Hippocampal formation (tissue), 2 donors: ENCODE measurements around the gene CCRL2.
"Not testable (repeated sequence)": the region's sequence is repeated elsewhere in the genome, so short reads cannot be mapped to it uniquely, and the experiment has no call there.

Experiments
- DNase-seq, 2 donors: peaks; one replicate each; lab custom pipeline; 2025; lab: John Stamatoyannopoulos, UW

The CCRL2 gene

GRCh38 chr3:46405301-46406019, 1.6 kb upstream of the CCRL2 start:
- no peak for DNase-seq

GRCh38 chr3:46406443-46406787, 644 bp upstream of the CCRL2 start:
- no peak for DNase-seq

- no peak for DNase-seq
Measured at GRCh38 chr3:46407970-46408369, 911 bp downstream of the CCRL2 start.

- DNase-seq, result no peak
Measured at GRCh38 chr3:46408853-46409252, 1.8 kb downstream of the CCRL2 start.

GRCh38 chr3:46409739-46410489, 2.9 kb downstream of the CCRL2 start:
- DNase-seq, result no peak

- no peak for DNase-seq
Measured at GRCh38 chr3:46410669-46411068, 3.6 kb downstream of the CCRL2 start.

- DNase-seq, result no peak
Measured at GRCh38 chr3:46411271-46411670, 4.2 kb downstream of the CCRL2 start.

- DNase-seq, result no peak
Measured at GRCh38 chr3:46412786-46413298, 5.8 kb downstream of the CCRL2 start.

GRCh38 chr3:46413951-46414350, 6.9 kb downstream of the CCRL2 start:
- DNase-seq, result no peak

GRCh38 chr3:46414739-46415138, 7.7 kb downstream of the CCRL2 start:
- no peak for DNase-seq

GRCh38 chr3:46416125-46416810, 9.2 kb downstream of the CCRL2 start:
- DNase-seq, result no peak

GRCh38 chr3:46416811-46417510, 9.9 kb downstream of the CCRL2 start:
- DNase-seq, result no peak

- no peak for DNase-seq
Measured at GRCh38 chr3:46417841-46418611, 11.0 kb downstream of the CCRL2 start.

GRCh38 chr3:46419816-46420215, 12.8 kb downstream of the CCRL2 start:
- DNase-seq, result no peak

GRCh38 chr3:46420931-46421330, 13.9 kb downstream of the CCRL2 start:
- DNase-seq, result no peak

- no peak for DNase-seq
Measured at GRCh38 chr3:46422617-46423016, 15.6 kb downstream of the CCRL2 start.

- DNase-seq, result no peak
Measured at GRCh38 chr3:46423588-46423987, 16.5 kb downstream of the CCRL2 start.

GRCh38 chr3:46426476-46426875, 19.4 kb downstream of the CCRL2 start:
- not testable (repeated sequence) for DNase-seq

- DNase-seq, result not testable (repeated sequence)
Measured at GRCh38 chr3:46427404-46427803, 20.3 kb downstream of the CCRL2 start.

GRCh38 chr3:46427916-46428833, 21.1 kb downstream of the CCRL2 start:
- no peak for DNase-seq
